Mucosa of descending colon (tissue), 3 donors: ENCODE results near the gene CD320. TPM values are rescaled to one million over a fixed set of nuclear protein-coding genes. Genes with fewer than 3 reads are reported as not detected.

Source experiments
- ATAC-seq: fragments of 200-7000 bp; cut with Tn5 transposase; one replicate; pipeline ENCODE4 v1.9.1; 2020; ENCODE audit warnings: mild to moderate bottlenecking, moderate library complexity
- DNase-seq, 3 donors: peaks; one replicate each; pipeline ENCODE4 v3.0.0-alpha.2; 2020
- H3K36me3 ChIP-seq: fragments of 200-600 bp; one replicate; pipeline ENCODE4 v1.8.0; 2021; ENCODE audit warnings: low read depth, mild to moderate bottlenecking
- H3K4me1 ChIP-seq: fragments of 200-600 bp; one replicate; pipeline ENCODE4 v1.8.0; 2021; ENCODE audit warnings: low read depth, mild to moderate bottlenecking
- H3K4me3 ChIP-seq: fragments of 200-600 bp; one replicate; pipeline ENCODE4 v1.8.0; 2021; ENCODE audit warnings: mild to moderate bottlenecking
- H3K9me3 ChIP-seq: fragments of 200-600 bp; one replicate; pipeline ENCODE4 v1.8.0; 2021; ENCODE audit warnings: mild to moderate bottlenecking
- intact Hi-C, 2 donors: fragments of 100-400 bp; cut with DNase I in 1 of 2; cut with micrococcal nuclease in 1 of 2; formaldehyde crosslinking; loops; one replicate each; pipeline versions ENCODE4 v1.11.0 to v1.11.1; 2022; cut with DNase I, micrococcal nuclease
- total RNA-seq, 3 donors: library from RNA; stranded (reverse); fragmentation: NEBNext Ultra II Directional in 2 of 3; extraction: Animal tissue kit (Norgen Biotek cat#: 25700) in 2 of 3; gene quantifications; one replicate each; pipeline versions ENCODE4 v1.2.1 to v1.2.4, GENCODE V29; 2021 to 2023
- TF ChIP-seq, protein P1 (sequence below): fragments of 200-600 bp; IDR thresholded peaks from one replicate; pipeline ENCODE4 v1.8.0; 2022; ENCODE audit warnings: antibody characterized with exemption, mild to moderate bottlenecking
- donor health status: DM: no; HTN: no; CAD: no; lungs with moderate emphysema.
- donor health status: DM: no; HTN: no; CAD: no.
- donor health status: DM: no; HTN: yes; CAD: no.

Gene CD320
- total RNA-seq, 3 donors from 2014 or later, result 33.2 to 45.8 (median 41.7) TPM

DNA sequence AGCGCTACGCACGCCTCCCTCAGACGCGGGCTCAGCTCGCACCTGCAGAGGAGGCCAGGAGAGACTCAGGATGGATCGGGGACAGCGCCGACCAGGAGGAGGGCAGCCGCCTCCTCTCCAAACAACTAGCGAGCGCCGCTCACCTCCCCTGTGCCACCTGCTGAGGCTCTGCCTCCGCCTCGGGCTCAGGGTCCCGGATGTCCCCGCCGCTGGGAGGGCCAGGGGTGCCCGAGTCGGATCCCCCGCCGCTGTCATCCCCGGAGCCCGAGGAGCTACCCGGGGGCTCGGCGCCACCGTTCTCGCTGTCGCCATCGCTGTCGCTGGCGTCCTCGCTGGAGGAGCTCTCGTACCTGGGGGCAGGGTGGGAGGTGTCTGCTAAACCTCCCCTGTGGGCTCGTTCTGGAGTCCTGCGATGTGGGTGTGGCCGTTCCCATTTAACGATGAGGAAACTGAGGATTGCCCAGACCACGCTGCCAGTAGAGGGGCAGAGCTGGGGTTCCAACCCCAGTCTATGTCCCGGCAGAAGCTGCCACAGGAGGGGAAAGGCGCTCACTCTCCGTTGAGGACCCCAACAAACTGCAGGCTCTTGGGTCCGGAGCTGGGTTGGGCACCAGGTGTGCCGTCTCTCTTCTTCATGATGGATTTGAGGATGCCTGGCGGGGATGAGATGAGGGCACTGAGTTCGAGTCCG, 25.8 kb upstream of the CD320 start:
- DNase-seq, result peak in 1 of 3 donors; percentile 43
- ATAC-seq, result no peak
- Histone ChIP-seq H3K4me1 (peaks cover 11% of the 10 kb centered on the region), H3K9me3 (no peaks in the 10 kb centered on the region), H3K4me3 (no peak overlapping the region), H3K36me3 (no peaks in the 10 kb centered on the region)
- intact Hi-C loops, result no loop called here
- TF ChIP-seq, protein P1, sequence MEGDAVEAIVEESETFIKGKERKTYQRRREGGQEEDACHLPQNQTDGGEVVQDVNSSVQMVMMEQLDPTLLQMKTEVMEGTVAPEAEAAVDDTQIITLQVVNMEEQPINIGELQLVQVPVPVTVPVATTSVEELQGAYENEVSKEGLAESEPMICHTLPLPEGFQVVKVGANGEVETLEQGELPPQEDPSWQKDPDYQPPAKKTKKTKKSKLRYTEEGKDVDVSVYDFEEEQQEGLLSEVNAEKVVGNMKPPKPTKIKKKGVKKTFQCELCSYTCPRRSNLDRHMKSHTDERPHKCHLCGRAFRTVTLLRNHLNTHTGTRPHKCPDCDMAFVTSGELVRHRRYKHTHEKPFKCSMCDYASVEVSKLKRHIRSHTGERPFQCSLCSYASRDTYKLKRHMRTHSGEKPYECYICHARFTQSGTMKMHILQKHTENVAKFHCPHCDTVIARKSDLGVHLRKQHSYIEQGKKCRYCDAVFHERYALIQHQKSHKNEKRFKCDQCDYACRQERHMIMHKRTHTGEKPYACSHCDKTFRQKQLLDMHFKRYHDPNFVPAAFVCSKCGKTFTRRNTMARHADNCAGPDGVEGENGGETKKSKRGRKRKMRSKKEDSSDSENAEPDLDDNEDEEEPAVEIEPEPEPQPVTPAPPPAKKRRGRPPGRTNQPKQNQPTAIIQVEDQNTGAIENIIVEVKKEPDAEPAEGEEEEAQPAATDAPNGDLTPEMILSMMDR, result no peak

DNA sequence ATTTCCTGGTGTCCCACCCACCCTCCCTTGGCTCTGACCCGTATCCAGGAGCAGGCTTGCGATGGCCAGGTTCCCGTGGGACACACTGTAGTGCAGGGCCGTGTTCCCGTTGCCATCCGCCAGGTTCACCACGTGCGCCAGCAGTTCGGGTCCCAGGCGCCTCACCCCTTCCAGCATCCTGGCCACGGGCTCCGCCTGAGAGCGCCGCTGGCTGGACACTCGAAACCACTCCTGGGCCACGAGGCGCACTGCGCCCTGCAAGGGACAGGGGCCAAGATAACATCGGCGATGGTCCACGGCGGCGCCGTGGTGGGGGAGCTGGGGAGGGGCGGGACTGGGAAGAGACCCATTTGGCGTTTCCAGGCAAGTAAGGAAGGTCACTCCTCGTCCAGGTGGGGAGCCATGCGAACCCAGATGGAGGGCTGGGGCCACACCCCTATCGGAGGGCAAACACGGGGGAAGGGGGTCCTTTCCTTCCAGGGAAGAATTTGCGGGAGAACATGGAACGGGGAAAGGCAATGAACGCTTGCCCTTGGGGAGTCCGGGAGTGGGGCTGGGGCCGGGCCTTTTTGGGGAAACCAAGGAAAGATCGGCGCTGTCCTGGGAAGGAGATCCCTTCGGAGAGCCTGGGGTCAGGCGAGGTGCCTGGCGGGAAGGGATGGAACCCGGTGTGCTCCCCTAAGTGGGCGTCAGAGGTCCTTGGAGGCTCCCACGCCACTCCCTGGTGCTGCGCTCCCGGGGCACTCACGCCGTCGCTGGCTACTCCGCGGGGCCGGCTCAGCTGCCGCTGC, 25.0 kb upstream of the CD320 start:
- ATAC-seq (no peak), DNase-seq (peak in 1 of 3 donors; percentile 48)
- Histone ChIP-seq H3K36me3 (no peaks in the 10 kb centered on the region), H3K4me3 (no peak overlapping the region), H3K9me3 (no peaks in the 10 kb centered on the region), H3K4me1 (peaks cover 11% of the 10 kb centered on the region)
- intact Hi-C loops, result no loop called here
- TF ChIP-seq, protein P1, result no peak

DNA sequence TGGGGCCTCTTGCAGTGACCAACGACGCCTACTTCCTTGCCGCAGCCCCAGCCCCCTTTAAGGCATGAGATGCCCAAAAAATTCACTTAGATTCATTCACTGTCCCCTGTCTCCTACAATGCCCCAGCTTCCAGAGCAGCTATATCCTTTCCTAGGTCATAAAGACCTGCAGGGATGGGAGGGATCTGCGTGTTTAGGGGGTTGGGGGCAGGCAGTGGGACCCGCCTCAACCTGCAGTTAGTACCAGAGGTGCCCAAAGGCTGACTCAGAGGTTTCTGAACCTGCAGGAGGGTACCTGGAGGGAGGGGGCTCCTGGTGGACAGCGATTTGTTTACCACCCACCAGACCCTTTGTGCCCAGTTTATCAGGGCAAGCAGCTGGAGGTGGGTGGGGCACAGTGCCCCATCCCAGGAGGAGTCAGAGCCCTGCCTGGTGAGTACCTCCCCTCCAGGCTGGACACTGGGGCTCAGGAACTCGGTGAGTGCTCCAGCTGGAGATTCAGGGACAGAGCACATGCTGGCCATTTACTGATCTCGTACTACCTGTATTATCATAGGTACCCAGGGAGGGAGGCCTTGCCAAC, 23.2 kb upstream of the CD320 start:
- Histone ChIP-seq H3K4me1 (peaks cover 11% of the 10 kb centered on the region), H3K4me3 (no peak overlapping the region), H3K9me3 (no peaks in the 10 kb centered on the region), H3K36me3 (no peaks in the 10 kb centered on the region)
- DNase-seq, result peak in 1 of 3 donors; percentile 21
- ATAC-seq, result no peak
- intact Hi-C loops, result no loop called here
- TF ChIP-seq, protein P1, result no peak

DNA sequence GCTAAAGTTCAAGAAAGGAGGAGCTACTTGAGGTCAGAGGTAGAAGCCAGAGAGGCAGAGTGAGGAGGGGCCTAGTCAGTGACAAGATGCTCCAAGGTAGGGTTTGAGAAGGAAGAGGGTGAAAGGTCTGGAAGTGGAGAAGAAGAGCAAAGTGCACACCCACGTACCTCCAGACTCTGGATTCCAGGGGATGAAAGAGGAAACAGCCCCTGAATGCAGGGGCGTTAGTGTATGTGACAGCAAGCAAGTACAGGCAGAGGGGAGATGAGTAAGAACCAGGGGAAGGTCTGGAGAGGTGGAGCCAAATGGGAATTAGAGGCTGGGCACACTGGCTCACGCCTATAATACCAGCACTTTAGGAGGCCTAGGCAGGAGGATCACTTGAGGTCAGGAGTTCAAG, 21.8 kb upstream of the CD320 start:
- no peak overlapping the region for H3K4me3 ChIP-seq
- TF ChIP-seq, protein P1, result no peak
- peaks cover 8% of the 10 kb centered on the region for H3K4me1 ChIP-seq
- intact Hi-C loops, result no loop called here
- no peaks in the 10 kb centered on the region for H3K36me3 ChIP-seq
- ATAC-seq, result no peak
- no peaks in the 10 kb centered on the region for H3K9me3 ChIP-seq
- peak in 1 of 3 donors; percentile 4 for DNase-seq

DNA sequence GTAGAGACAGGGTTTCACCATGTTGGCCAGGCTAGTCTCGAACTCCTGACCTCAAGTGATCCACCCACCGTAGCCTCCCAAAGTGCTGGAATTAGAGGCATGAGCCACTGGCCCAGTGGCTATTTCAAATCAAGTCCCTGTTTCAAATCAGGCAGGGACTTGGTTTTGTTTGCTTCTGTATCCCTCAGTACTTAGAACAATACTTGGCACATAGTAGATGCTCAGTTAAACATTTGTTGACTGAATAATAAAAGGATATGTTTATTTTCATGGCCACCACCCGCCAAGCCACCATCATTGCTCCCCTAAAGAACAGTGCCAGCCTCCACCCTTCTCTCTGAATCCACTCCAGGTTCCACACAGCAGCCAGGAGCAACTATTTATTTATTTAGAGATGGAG, 17.3 kb upstream of the CD320 start:
- no peak for ATAC-seq
- Histone ChIP-seq H3K4me3 (no peak overlapping the region), H3K36me3 (no peaks in the 10 kb centered on the region), H3K4me1 (peaks cover 11% of the 10 kb centered on the region), H3K9me3 (no peaks in the 10 kb centered on the region)
- intact Hi-C loops, result no loop called here
- DNase-seq, result no peak
- TF ChIP-seq, protein P1, result no peak
